Retinal pigment epithelial cell (primary cell): Measurements from ENCODE around the gene STYX.

Source experiments
- DNase-seq: peaks from one replicate; pipeline ENCODE4 v3.0.0-alpha.2; 2010; ENCODE audit warnings: low read depth
- H3K4me3 ChIP-seq: 2 replicates; pipeline ENCODE4 v1.5.1; 2011; ENCODE audit warnings: mild to moderate bottlenecking, low read length, control low read depth, moderate library complexity
- CTCF ChIP-seq: conservative IDR thresholded peaks from 2 replicates; pipeline ENCODE4 v1.5.1; 2011; ENCODE audit warnings: low read depth, low read length, control low read depth, inconsistent platforms

STYX gene, protein sequence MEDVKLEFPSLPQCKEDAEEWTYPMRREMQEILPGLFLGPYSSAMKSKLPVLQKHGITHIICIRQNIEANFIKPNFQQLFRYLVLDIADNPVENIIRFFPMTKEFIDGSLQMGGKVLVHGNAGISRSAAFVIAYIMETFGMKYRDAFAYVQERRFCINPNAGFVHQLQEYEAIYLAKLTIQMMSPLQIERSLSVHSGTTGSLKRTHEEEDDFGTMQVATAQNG

DNA sequence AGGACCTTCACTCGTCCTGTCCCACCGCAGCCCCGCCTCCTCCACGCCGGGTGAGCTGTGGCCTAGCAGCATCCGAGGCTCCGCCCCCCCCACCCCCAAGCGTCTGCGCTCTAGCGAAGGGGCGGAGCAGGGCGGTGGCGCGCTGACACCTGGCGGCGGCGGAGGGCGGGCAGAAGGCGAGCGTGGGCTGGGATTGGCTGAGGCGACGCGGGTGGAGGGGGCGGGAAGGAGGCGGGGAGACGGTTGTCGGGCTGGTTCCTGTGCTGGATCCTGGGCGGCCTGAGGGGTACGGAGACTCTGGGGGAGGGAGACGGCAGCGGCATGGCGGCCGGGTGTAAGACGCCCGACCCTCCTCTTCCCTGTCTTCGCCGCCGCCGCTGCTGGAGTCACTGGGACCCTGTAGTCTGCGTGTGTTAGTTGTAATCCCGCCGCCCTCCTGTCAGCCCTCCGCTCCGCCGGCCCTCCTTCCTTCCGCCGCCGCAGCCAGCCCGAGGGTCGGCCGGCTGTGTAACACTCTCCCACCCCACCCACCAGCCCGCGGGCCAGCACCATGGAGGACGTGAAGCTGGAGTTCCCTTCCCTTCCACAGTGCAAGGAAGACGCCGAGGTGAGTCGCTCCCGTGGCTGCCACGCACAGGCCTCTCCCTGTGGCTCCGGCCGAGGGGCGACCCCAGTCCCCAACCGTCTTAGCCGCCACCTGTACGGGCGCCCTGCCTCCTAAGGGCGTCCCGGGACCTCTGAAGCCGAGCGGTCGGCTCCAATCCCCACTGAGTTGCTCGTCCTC lies at the start of gene STYX:
Gene STYX (plus strand): TSS at position 242 of the 784 bp plus-strand sequence. CDS start 309 bp downstream, at position 551.
- DNase-seq: peak; percentile 94
- TF ChIP-seq CTCF: no peak
- peak within 1 kb of the TSS; percentile 97 for H3K4me3 ChIP-seq

- no peak for TF ChIP-seq CTCF
- no peak for DNase-seq
- H3K4me3 ChIP-seq: no peak overlapping the region
These were observed 45.9 kb upstream of the STYX start for GRCh38 chr14:52683985-52684520.

DNA sequence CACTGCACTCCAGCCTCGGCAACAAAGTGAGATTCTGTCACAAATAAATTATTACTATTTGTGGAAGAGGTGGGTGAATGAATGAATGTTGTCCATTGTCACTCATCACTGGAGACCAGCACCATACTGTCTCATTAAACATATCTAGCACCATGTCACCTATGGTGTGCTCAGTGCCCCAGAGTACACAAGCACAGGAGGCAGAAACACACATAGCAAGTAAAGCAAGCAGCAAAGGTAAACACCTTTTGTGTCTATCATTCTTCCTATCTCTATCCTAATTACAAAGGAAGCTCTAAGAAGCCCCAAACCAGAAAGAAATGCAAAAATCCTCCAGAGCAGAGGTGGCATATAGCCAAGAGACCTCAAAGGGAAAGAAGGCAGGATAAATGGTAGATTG lies 43.8 kb upstream of the STYX start:
- no peak for TF ChIP-seq CTCF
- no peak for DNase-seq
- H3K4me3 ChIP-seq: no peak overlapping the region

- no peak for TF ChIP-seq CTCF
- no peak overlapping the region for H3K4me3 ChIP-seq
These were observed 38.8 kb upstream of the STYX start for GRCh38 chr14:52690983-52691760.

GRCh38 chr14:52692248-52692962 lies 37.6 kb upstream of the STYX start:
- no peak for DNase-seq
- TF ChIP-seq CTCF: no peak
- no peak overlapping the region for H3K4me3 ChIP-seq

More at GRCh38 chr14:52690983-52691760, 38.8 kb upstream of the STYX start:
- DNase-seq: peak; percentile 65

DNA sequence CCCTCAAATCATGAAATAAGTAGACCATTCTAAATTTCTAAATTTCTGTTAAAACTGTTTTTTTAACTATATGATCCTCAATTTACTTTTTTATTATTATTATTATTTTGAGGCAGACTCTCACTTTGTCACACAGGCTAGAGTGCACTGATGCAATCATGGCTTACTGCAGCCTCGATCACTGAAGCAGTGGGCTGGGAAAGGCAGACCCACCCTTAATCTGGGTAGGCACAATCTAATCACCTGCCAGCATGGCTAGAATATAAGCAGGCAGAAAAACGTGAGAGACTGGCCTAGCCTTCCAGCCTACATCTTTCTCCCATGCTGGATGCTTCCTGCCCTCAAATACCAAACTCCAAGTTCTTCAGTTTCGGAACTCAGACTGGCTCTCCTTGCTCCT lies 36.9 kb upstream of the STYX start:
- H3K4me3 ChIP-seq: no peak overlapping the region
- no peak for TF ChIP-seq CTCF
- no peak for DNase-seq
